Mesenchymal stem cell (in vitro differentiated cells and primary cell): ENCODE results near the gene GP9.

Experiments
- DNase-seq: peaks from one replicate; pipeline ENCODE4 v3.0.0-alpha.2; 2013
- H2AFZ ChIP-seq: one replicate; pipeline ENCODE4 v1.6.1; 2013; ENCODE audit warnings: low read depth, mild to moderate bottlenecking, control low read depth, inconsistent platforms, low read length, moderate library complexity
- H2AK5ac ChIP-seq: 2 replicates; pipeline ENCODE4 v1.6.1; 2013; ENCODE audit warnings: low read length, moderate library complexity, mild to moderate bottlenecking, inconsistent platforms; ENCODE audit not compliant: severe bottlenecking
- H2BK120ac ChIP-seq: one replicate; pipeline ENCODE4 v1.6.1; 2013; ENCODE audit warnings: low read depth, mild to moderate bottlenecking, inconsistent platforms, low read length, moderate library complexity
- H2BK12ac ChIP-seq, 2 experiments: one replicate each; pipeline ENCODE4 v1.6.1; 2013; ENCODE audit warnings: inconsistent platforms in 2 of 2, low read length in 2 of 2, mild to moderate bottlenecking in 2 of 2, moderate library complexity in 2 of 2, control low read depth in 1 of 2
- H2BK15ac ChIP-seq: one replicate; pipeline ENCODE4 v1.6.1; 2013; ENCODE audit warnings: mild to moderate bottlenecking, low read depth, inconsistent platforms; ENCODE audit not compliant: poor library complexity, severe bottlenecking
- H2BK5ac ChIP-seq: 2 replicates; pipeline ENCODE4 v1.6.1; 2013; ENCODE audit warnings: low read depth, mild to moderate bottlenecking, low read length, control low read depth, inconsistent platforms; ENCODE audit not compliant: poor library complexity, severe bottlenecking
- H3K14ac ChIP-seq, 2 experiments: one replicate each; pipeline ENCODE4 v1.6.1; 2013; ENCODE audit warnings: inconsistent platforms in 2 of 2, low read length in 2 of 2, control low read depth in 1 of 2, mild to moderate bottlenecking in 1 of 2, moderate library complexity in 1 of 2
- H3K18ac ChIP-seq, 2 experiments: one replicate each; pipeline ENCODE4 v1.6.1; 2013; ENCODE audit warnings: inconsistent platforms in 2 of 2, low read length in 2 of 2, control low read depth in 1 of 2, low read depth in 1 of 2, mild to moderate bottlenecking in 1 of 2
- H3K23ac ChIP-seq, 2 experiments: one replicate each; pipeline ENCODE4 v1.6.1; 2013; ENCODE audit warnings: inconsistent platforms in 2 of 2, low read length in 2 of 2, mild to moderate bottlenecking in 2 of 2, moderate library complexity in 2 of 2, control low read depth in 1 of 2
- H3K27ac ChIP-seq: 2 replicates; pipeline ENCODE4 v1.5.1; 2013; ENCODE audit warnings: mild to moderate bottlenecking, moderate library complexity, low read length, control low read depth, inconsistent platforms; ENCODE audit not compliant: poor library complexity, severe bottlenecking
- H3K27me3 ChIP-seq, 2 experiments: 2 replicates each; pipeline versions ENCODE4 v1.6.1 to v1.7.0; 2013; ENCODE audit warnings: low read length in 2 of 2, mild to moderate bottlenecking in 2 of 2, moderate library complexity in 2 of 2, control low read depth in 1 of 2, inconsistent platforms in 1 of 2; ENCODE audit not compliant: control insufficient read depth in 1 of 2, insufficient read depth in 1 of 2
- H3K36me3 ChIP-seq, 2 experiments: 2 replicates each; pipeline versions ENCODE4 v1.6.1 to v1.7.0; 2013; ENCODE audit warnings: low read length in 2 of 2, control low read depth in 1 of 2, inconsistent platforms in 1 of 2, low read depth in 1 of 2, mild to moderate bottlenecking in 1 of 2; ENCODE audit not compliant: insufficient read depth in 2 of 2, control insufficient read depth in 1 of 2
- H3K4ac ChIP-seq, 2 experiments: one replicate each; pipeline ENCODE4 v1.6.1; 2013; ENCODE audit warnings: inconsistent platforms in 2 of 2, low read length in 2 of 2, mild to moderate bottlenecking in 2 of 2, moderate library complexity in 2 of 2, control low read depth in 1 of 2, low read depth in 1 of 2
- H3K4me1 ChIP-seq: 2 replicates; pipeline ENCODE4 v1.6.1; 2013; ENCODE audit warnings: low read depth, low read length, control low read depth; ENCODE audit not compliant: control insufficient read depth, insufficient read depth
- H3K4me2 ChIP-seq: 2 replicates; pipeline ENCODE4 v1.6.1; 2013; ENCODE audit warnings: low read length, mild to moderate bottlenecking, inconsistent platforms; ENCODE audit not compliant: poor library complexity, severe bottlenecking
- H3K4me3 ChIP-seq, 2 experiments: 2 replicates each; pipeline versions ENCODE4 v1.5.1 to v1.7.0; 2013; ENCODE audit warnings: low read length in 2 of 2, mild to moderate bottlenecking in 2 of 2, control low read depth in 1 of 2, low read depth in 1 of 2; ENCODE audit not compliant: insufficient read depth in 1 of 2
- H3K79me1 ChIP-seq: replicated peaks from 2 replicates; pipeline ENCODE4 v1.6.1; 2013; ENCODE audit warnings: mild to moderate bottlenecking, control low read depth, low read length, inconsistent platforms; ENCODE audit not compliant: poor library complexity, severe bottlenecking
- H3K9ac ChIP-seq: 2 replicates; pipeline ENCODE4 v1.7.0; 2013; ENCODE audit warnings: mild to moderate bottlenecking, low read length, moderate library complexity
- H3K9me3 ChIP-seq: 2 replicates; pipeline ENCODE4 v1.7.0; 2013; ENCODE audit warnings: mild to moderate bottlenecking, low read length; ENCODE audit not compliant: control insufficient read depth
- H4K8ac ChIP-seq: one replicate; pipeline ENCODE4 v1.6.1; 2013; ENCODE audit warnings: inconsistent platforms, mild to moderate bottlenecking, low read length, moderate library complexity
- H4K91ac ChIP-seq: one replicate; pipeline ENCODE4 v1.6.1; 2013; ENCODE audit warnings: mild to moderate bottlenecking, low read length, inconsistent platforms
- WGBS: methylation state at CpG from one replicate; pipeline ENCODE4 v1.1.7; 2013; ENCODE audit warnings: mixed read lengths; 5-methylcytosine and 5-hydroxymethylcytosine counted together

Gene GP9

DNA sequence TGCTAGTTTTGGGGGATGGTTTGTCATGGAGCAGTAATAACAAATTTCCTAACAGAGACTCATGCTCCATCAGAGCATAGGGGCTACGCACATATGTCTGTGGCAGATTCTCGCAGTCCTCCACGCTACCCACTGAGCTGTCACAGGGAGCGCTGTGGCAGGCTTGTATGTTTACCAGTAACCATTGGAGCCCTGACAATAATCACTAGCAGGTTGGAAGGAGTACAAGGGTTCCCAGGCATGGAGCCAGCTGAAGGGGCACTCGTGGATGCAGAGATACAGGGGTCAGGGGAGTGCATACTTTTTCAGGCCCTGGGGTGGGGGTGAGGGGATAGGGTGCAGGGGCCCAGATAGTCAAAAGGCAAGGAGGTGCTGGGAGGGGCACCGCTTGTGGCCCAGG, 7.9 kb upstream of the GP9 start:
- no peak overlapping the region for H2AK5ac ChIP-seq
- no peak overlapping the region for H3K4me2 ChIP-seq
- peaks cover 6% of the 10 kb centered on the region for H3K9me3 ChIP-seq
- H3K9ac ChIP-seq = no peak overlapping the region
- H3K18ac ChIP-seq = no peak overlapping the region
- no peaks in the 10 kb centered on the region for H3K79me1 ChIP-seq
- H4K8ac ChIP-seq = no peak overlapping the region
- no peak overlapping the region for H4K91ac ChIP-seq
- no peak overlapping the region for H3K23ac ChIP-seq
- H2BK15ac ChIP-seq = no peak overlapping the region
- no peak overlapping the region for H2BK5ac ChIP-seq
- no peak overlapping the region for H3K14ac ChIP-seq
- H2BK120ac ChIP-seq = no peak overlapping the region
- H3K4me1 ChIP-seq = peaks cover 6% of the 10 kb centered on the region
- no peak for DNase-seq
- WGBS = 90% methylated on average over 5 of the region's 6 CpGs
- no peak overlapping the region for H3K4ac ChIP-seq
- no peak overlapping the region for H2AFZ ChIP-seq
- H2BK12ac ChIP-seq = no peak overlapping the region
- H3K36me3 ChIP-seq = no peaks in the 10 kb centered on the region
- H3K27me3 ChIP-seq = peaks cover 16 to 22% of the 10 kb centered on the region in 2 experiments
- H3K27ac ChIP-seq = no peak overlapping the region
- no peak overlapping the region for H3K4me3 ChIP-seq

DNA sequence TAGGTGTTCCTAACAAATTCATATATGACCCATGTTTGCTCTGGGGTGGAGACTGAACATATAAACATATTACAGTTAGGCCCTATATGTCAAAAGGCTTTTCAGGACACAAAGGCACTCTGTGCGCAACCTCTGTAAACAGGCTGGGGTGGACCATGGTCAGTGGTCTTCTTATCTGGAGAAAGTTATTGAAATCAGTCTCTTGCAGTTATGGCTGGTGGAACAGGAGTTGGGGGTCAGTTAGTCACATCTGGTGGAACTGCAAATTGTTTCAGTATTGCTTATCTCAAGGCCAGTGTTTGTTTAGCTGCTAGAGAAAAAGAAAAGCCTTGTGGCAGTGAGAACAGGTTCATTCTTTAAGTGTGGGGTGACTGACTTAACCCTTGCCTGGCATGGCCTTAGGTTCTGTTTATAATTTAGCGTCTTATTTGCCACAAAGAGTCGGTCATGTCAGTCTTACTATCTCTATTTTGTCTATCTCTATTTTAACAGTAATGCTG, 5.9 kb upstream of the GP9 start:
- no peak overlapping the region for H3K4ac ChIP-seq
- no peak overlapping the region for H3K4me3 ChIP-seq
- no peak overlapping the region for H3K23ac ChIP-seq
- no peak overlapping the region for H4K91ac ChIP-seq
- peaks cover 32 to 36% of the 10 kb centered on the region in 2 experiments for H3K27me3 ChIP-seq
- no peaks in the 10 kb centered on the region for H3K9me3 ChIP-seq
- no peaks in the 10 kb centered on the region for H3K36me3 ChIP-seq
- H3K79me1 ChIP-seq = no peaks in the 10 kb centered on the region
- no peak overlapping the region for H2AK5ac ChIP-seq
- no peak overlapping the region for H2BK12ac ChIP-seq
- H3K14ac ChIP-seq = no peak overlapping the region
- H3K4me1 ChIP-seq = peaks cover 7% of the 10 kb centered on the region
- H4K8ac ChIP-seq = no peak overlapping the region
- no peak overlapping the region for H3K4me2 ChIP-seq
- no peak overlapping the region for H3K9ac ChIP-seq
- no peak overlapping the region for H2BK120ac ChIP-seq
- no peak overlapping the region for H3K18ac ChIP-seq
- no peak overlapping the region for H2BK15ac ChIP-seq
- H2AFZ ChIP-seq = no peak overlapping the region
- no peak overlapping the region for H3K27ac ChIP-seq
- H2BK5ac ChIP-seq = no peak overlapping the region
- no peak for DNase-seq
- 94% methylated on average over 1 of the region's 3 CpGs for WGBS

DNA sequence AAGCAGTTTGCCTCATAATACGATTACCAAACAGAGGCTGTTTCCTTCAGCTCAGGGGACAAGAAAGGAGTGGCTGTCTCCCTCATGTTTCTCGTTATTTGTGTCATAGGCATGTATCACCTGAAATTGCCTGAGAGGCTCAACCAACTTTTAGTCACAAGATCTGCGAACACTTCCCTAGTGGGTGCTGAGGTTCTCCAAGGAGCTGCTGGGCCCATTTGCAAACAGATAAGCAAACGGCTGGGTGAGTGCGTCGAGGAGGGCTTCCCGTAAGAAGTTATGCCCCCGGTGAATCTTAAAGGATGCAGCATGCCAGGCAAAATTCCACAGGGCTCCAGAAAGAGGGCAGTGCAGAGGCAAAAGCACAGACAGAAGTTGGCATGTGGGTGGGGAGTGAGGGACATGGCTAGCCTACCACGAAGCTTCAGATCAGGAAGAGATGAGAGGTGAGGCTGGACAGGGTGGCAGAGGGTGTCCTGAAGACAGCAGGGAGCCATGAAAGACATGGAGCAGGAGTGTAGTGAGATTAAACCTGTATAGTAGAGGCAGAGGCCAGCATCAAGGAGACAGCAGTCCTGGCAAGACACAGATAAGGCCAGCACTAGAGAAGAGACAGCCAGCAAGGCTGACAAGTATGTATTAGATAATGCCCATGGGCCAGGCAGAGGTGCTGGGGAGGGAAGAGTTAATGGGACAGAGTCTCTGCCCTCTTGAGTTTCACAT, 4.0 kb upstream of the GP9 start:
- H2AK5ac ChIP-seq = no peak overlapping the region
- H4K91ac ChIP-seq = no peak overlapping the region
- no peak overlapping the region for H4K8ac ChIP-seq
- no peak overlapping the region for H3K23ac ChIP-seq
- H2AFZ ChIP-seq = no peak overlapping the region
- H2BK15ac ChIP-seq = no peak overlapping the region
- no peak overlapping the region for H2BK12ac ChIP-seq
- H3K18ac ChIP-seq = no peak overlapping the region
- WGBS = 67% methylated on average over 9 of the region's 9 CpGs
- no peak overlapping the region for H3K9ac ChIP-seq
- peaks cover 37 to 43% of the 10 kb centered on the region in 2 experiments for H3K27me3 ChIP-seq
- H3K79me1 ChIP-seq = no peaks in the 10 kb centered on the region
- no peak overlapping the region for H3K27ac ChIP-seq
- peaks cover 7% of the 10 kb centered on the region for H3K4me1 ChIP-seq
- no peak overlapping the region for H3K4me3 ChIP-seq
- DNase-seq = no peak
- no peak overlapping the region for H3K4me2 ChIP-seq
- no peak overlapping the region for H3K14ac ChIP-seq
- no peaks in the 10 kb centered on the region for H3K9me3 ChIP-seq
- H3K36me3 ChIP-seq = no peaks in the 10 kb centered on the region
- no peak overlapping the region for H2BK120ac ChIP-seq
- no peak overlapping the region for H3K4ac ChIP-seq
- H2BK5ac ChIP-seq = no peak overlapping the region

DNA sequence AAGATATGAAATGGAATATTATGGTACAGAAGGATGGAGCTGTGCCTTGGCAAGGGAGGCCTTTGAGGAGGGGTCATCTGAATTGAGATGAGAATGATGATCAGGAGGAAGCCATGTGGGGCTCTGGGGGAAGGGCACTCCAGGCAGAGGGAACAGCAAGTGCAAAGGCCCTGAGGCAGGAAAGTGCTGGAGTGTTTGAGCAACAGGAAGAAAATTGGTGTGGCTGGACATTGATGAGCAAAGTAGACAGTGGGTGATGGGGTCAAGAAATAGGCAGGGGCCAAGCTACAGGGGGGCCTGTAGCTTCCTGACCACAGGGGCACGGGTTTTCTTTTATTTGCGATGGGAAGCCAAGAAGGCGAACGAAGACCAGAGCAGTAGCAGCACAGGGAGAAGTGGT, 3.3 kb upstream of the GP9 start:
- no peak overlapping the region for H3K18ac ChIP-seq
- no peak overlapping the region for H2AFZ ChIP-seq
- H2BK12ac ChIP-seq = no peak overlapping the region
- H2BK15ac ChIP-seq = no peak overlapping the region
- peaks cover 37 to 43% of the 10 kb centered on the region in 2 experiments for H3K27me3 ChIP-seq
- H3K36me3 ChIP-seq = no peaks in the 10 kb centered on the region
- H2AK5ac ChIP-seq = no peak overlapping the region
- no peak overlapping the region for H3K14ac ChIP-seq
- 82% methylated on average over 4 of the region's 4 CpGs for WGBS
- no peak overlapping the region for H2BK120ac ChIP-seq
- no peak overlapping the region for H3K4me3 ChIP-seq
- no peaks in the 10 kb centered on the region for H3K79me1 ChIP-seq
- no peak overlapping the region for H3K23ac ChIP-seq
- H3K4me2 ChIP-seq = no peak overlapping the region
- no peak overlapping the region for H3K4ac ChIP-seq
- no peak overlapping the region for H3K27ac ChIP-seq
- H3K9me3 ChIP-seq = no peaks in the 10 kb centered on the region
- DNase-seq = no peak
- H2BK5ac ChIP-seq = no peak overlapping the region
- no peak overlapping the region for H4K8ac ChIP-seq
- peaks cover 4% of the 10 kb centered on the region for H3K4me1 ChIP-seq
- H4K91ac ChIP-seq = no peak overlapping the region
- no peak overlapping the region for H3K9ac ChIP-seq
